ENCODE measurements around the gene SPIB.

DNA sequence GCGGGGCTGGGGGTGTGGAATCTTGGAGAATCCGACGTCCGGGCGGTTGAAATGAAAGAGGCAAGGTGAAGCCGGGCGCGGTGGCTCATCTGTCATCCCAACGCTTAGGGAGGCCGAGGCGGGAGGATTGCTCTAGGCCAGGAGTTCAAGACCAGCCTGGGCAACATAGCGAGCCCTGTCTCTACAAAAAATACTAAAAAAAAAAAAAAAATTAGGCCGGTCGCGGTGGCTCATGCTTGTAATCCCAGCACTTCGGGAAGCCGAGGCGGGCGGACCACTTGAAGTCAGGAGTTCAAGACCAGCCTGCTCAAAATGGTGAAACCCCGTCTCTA is 58.1 kb downstream of the SPIB start:
- TF ChIP-seq, protein P1, sequence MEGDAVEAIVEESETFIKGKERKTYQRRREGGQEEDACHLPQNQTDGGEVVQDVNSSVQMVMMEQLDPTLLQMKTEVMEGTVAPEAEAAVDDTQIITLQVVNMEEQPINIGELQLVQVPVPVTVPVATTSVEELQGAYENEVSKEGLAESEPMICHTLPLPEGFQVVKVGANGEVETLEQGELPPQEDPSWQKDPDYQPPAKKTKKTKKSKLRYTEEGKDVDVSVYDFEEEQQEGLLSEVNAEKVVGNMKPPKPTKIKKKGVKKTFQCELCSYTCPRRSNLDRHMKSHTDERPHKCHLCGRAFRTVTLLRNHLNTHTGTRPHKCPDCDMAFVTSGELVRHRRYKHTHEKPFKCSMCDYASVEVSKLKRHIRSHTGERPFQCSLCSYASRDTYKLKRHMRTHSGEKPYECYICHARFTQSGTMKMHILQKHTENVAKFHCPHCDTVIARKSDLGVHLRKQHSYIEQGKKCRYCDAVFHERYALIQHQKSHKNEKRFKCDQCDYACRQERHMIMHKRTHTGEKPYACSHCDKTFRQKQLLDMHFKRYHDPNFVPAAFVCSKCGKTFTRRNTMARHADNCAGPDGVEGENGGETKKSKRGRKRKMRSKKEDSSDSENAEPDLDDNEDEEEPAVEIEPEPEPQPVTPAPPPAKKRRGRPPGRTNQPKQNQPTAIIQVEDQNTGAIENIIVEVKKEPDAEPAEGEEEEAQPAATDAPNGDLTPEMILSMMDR (IDR thresholded peaks at IDR 0.05), result no peak
- TF ChIP-seq POLR2A (IDR thresholded peaks at IDR 0.05), result no peak

Measured in heart left ventricle (tissue), 13 donors.